Neural cell (in vitro differentiated cells): Measurements from ENCODE around the gene HEG1. TPM values are rescaled to one million over a fixed set of nuclear protein-coding genes. Genes with fewer than 3 reads are reported as not detected.

Experiments used
- H2AFZ ChIP-seq: fragments of 200-600, 300-800 bp; sonication (generic), shearing (Covaris generic); 2 replicates; pipeline ENCODE4 v1.6.0; 2014; ENCODE audit warnings: low read depth, mild to moderate bottlenecking, antibody characterized with exemption, low read length, moderate library complexity
- H3F3A ChIP-seq: fragments of 200-600 bp; shearing (Covaris generic); 2 replicates; pipeline ENCODE4 v1.6.1; 2016; ENCODE audit warnings: mild to moderate bottlenecking, moderate library complexity, mixed read lengths, antibody characterized with exemption, low read length; ENCODE audit not compliant: insufficient read depth, poor library complexity, severe bottlenecking
- H3K27ac ChIP-seq: fragments of 200-600, 300-800 bp; sonication (generic), shearing (Covaris generic); 2 replicates; pipeline ENCODE4 v1.5.1; 2014; ENCODE audit warnings: mild to moderate bottlenecking, low read length, moderate library complexity
- H3K27me3 ChIP-seq: fragments of 300-800, 200-600 bp; sonication (generic), shearing (Covaris generic); 2 replicates; pipeline ENCODE4 v1.6.0; 2014; ENCODE audit warnings: mild to moderate bottlenecking, low read depth, low read length, moderate library complexity; ENCODE audit not compliant: insufficient read depth
- H3K36me3 ChIP-seq: fragments of 300-800, 200-600 bp; sonication (generic), shearing (Covaris generic); 2 replicates; pipeline ENCODE4 v1.5.1; 2014; ENCODE audit warnings: mild to moderate bottlenecking, antibody characterized with exemption, low read length, moderate library complexity; ENCODE audit not compliant: insufficient read depth
- H3K4me2 ChIP-seq: fragments of 300-800, 200-600 bp; sonication (generic), shearing (Covaris generic); 2 replicates; pipeline ENCODE4 v1.6.0; 2014; ENCODE audit warnings: mild to moderate bottlenecking, low read length
- H3K4me3 ChIP-seq: fragments of 300-800, 200-600 bp; sonication (generic), shearing (Covaris generic); 2 replicates; pipeline ENCODE4 v1.5.1; 2014; ENCODE audit warnings: mild to moderate bottlenecking, low read length, moderate library complexity
- H3K79me2 ChIP-seq: fragments of 200-600 bp; shearing (Covaris generic); replicated peaks from 2 replicates; pipeline ENCODE4 v1.6.0; 2014; ENCODE audit warnings: mild to moderate bottlenecking, low read length, moderate library complexity; ENCODE audit not compliant: insufficient read depth
- H3K9ac ChIP-seq: fragments of 300-800, 200-600 bp; sonication (generic), shearing (Covaris generic); 2 replicates; pipeline ENCODE4 v1.6.1; 2016; ENCODE audit warnings: mild to moderate bottlenecking, low read length, mixed read lengths
- H3K9me2 ChIP-seq: fragments of 200-600 bp; shearing (Covaris generic); 2 replicates; pipeline ENCODE4 v1.6.1; 2016; ENCODE audit warnings: mild to moderate bottlenecking, low read length, mixed read lengths; ENCODE audit not compliant: insufficient read depth
- H3K9me3 ChIP-seq: fragments of 200-600, 300-800 bp; sonication (generic), shearing (Covaris generic); 2 replicates; pipeline ENCODE4 v1.6.1; 2016; ENCODE audit warnings: mild to moderate bottlenecking, mixed run types, low read length, moderate library complexity, mixed read lengths
- H4K20me1 ChIP-seq: fragments of 200-600 bp; shearing (Covaris generic); 2 replicates; pipeline ENCODE4 v1.6.1; 2016; ENCODE audit warnings: mild to moderate bottlenecking, mixed run types; ENCODE audit not compliant: insufficient read depth
- CTCF ChIP-seq: fragments of 450-650 bp; IDR thresholded peaks from 2 replicates; pipeline ENCODE4 v1.5.1; 2014; ENCODE audit warnings: antibody characterized with exemption, mild to moderate bottlenecking, moderate library complexity; ENCODE audit not compliant: poor library complexity, severe bottlenecking
- EP300 ChIP-seq: fragments of 450-650 bp; conservative IDR thresholded peaks from 2 replicates; pipeline ENCODE4 v1.6.1; 2014; ENCODE audit warnings: antibody characterized with exemption, mild to moderate bottlenecking, moderate library complexity; ENCODE audit not compliant: poor library complexity, severe bottlenecking
- EZH2 ChIP-seq: fragments of 200-600, 300-800 bp; shearing (Covaris generic), sonication (generic); IDR thresholded peaks from 2 replicates; pipeline ENCODE4 v1.6.1; 2014; ENCODE audit warnings: antibody characterized with exemption, low read length, borderline replicate concordance, mild to moderate bottlenecking; ENCODE audit not compliant: insufficient read depth, poor library complexity, severe bottlenecking
- MXI1 ChIP-seq: fragments of 450-650 bp; conservative IDR thresholded peaks from 2 replicates; pipeline ENCODE4 v1.6.1; 2014; ENCODE audit warnings: antibody characterized with exemption, mild to moderate bottlenecking; ENCODE audit not compliant: poor library complexity, severe bottlenecking
- POLR2AphosphoS5 ChIP-seq: IDR thresholded peaks from 2 replicates; pipeline ENCODE4 v1.6.1; 2012
- RAD21 ChIP-seq: fragments of 450-650 bp; conservative IDR thresholded peaks from 2 replicates; pipeline ENCODE4 v1.6.1; 2014; ENCODE audit warnings: antibody characterized with exemption, mild to moderate bottlenecking, moderate library complexity
- REST ChIP-seq: IDR thresholded peaks from 2 replicates; pipeline ENCODE4 v1.6.1; 2012; ENCODE audit warnings: borderline replicate concordance
- SMC3 ChIP-seq: fragments of 450-650 bp; conservative IDR thresholded peaks from 2 replicates; pipeline ENCODE4 v1.6.1; 2014; ENCODE audit warnings: antibody characterized with exemption, mild to moderate bottlenecking, moderate library complexity; ENCODE audit not compliant: poor library complexity
- TAF1 ChIP-seq: IDR thresholded peaks from 2 replicates; pipeline ENCODE4 v1.6.1; 2012; ENCODE audit warnings: low read depth
- polyA plus RNA-seq: library from polyadenylated mRNA; depleted of rRNA; stranded (reverse); fragments of >200 nt; gene quantifications from 2 replicates; pipeline ENCODE4 v1.2.3, GENCODE V29; 2014

Gene HEG1
- polyA plus RNA-seq, 1 donor from 2014 or later = 0.48 TPM

- peaks cover 5% of the 10 kb centered on the region for H3F3A ChIP-seq
- H3K4me2 ChIP-seq = no peak overlapping the region
- peak overlapping the region; percentile 35 for H3K4me3 ChIP-seq
- H3K27ac ChIP-seq = no peak overlapping the region
- no peak for TF ChIP-seq REST
- TF ChIP-seq RAD21 = no peak
- TF ChIP-seq TAF1 = no peak
- no peak for TF ChIP-seq SMC3
- no peak for TF ChIP-seq EZH2
- TF ChIP-seq MXI1 = no peak
- TF ChIP-seq EP300 = no peak
- no peak for TF ChIP-seq CTCF
- no peak for TF ChIP-seq POLR2AphosphoS5
- H3K79me2 ChIP-seq = no peaks in the 10 kb centered on the region
- no peaks in the 10 kb centered on the region for H3K9me2 ChIP-seq
- no peaks in the 10 kb centered on the region for H3K36me3 ChIP-seq
- H2AFZ ChIP-seq = no peak overlapping the region
- no peaks in the 10 kb centered on the region for H3K9me3 ChIP-seq
- no peak overlapping the region for H3K9ac ChIP-seq
- peaks cover 32% of the 10 kb centered on the region for H3K27me3 ChIP-seq
- H4K20me1 ChIP-seq = no peaks in the 10 kb centered on the region
These were observed 3.0 kb downstream of the HEG1 start for GRCh38 chr3:125052624-125053303.

- TF ChIP-seq POLR2AphosphoS5 (peak; percentile 68), REST (no peak)
- H3K9me3 ChIP-seq = no peaks in the 10 kb centered on the region
- no peak overlapping the region for H3K27ac ChIP-seq
- no peak overlapping the region for H3K9ac ChIP-seq
- H3K9me2 ChIP-seq = no peaks in the 10 kb centered on the region
- H3F3A ChIP-seq = peaks cover 5% of the 10 kb centered on the region
- H3K79me2 ChIP-seq = no peaks in the 10 kb centered on the region
- peak overlapping the region; percentile 20 for H3K4me2 ChIP-seq
- peak overlapping the region; percentile 35 for H3K4me3 ChIP-seq
- no peaks in the 10 kb centered on the region for H4K20me1 ChIP-seq
- H3K27me3 ChIP-seq = peaks cover 29% of the 10 kb centered on the region
- no peaks in the 10 kb centered on the region for H3K36me3 ChIP-seq
- H2AFZ ChIP-seq = no peak overlapping the region
These were observed 3.8 kb downstream of the HEG1 start for GRCh38 chr3:125051715-125052581.
